GM23248 (cell line): ENCODE measurements around the gene TMEM169.

Experiments
- EZH2 ChIP-seq: fragments of 200-600 bp; sonication (generic); IDR thresholded peaks from 2 replicates; pipeline ENCODE4 v1.6.1; 2018; ENCODE audit warnings: antibody characterized with exemption, mild to moderate bottlenecking; ENCODE audit not compliant: insufficient read depth, poor library complexity, severe bottlenecking
- EZH2phosphoT487 ChIP-seq: fragments of 200-600 bp; sonication (generic); IDR thresholded peaks from 2 replicates; pipeline ENCODE4 v1.6.1; 2018; ENCODE audit warnings: antibody characterized with exemption, moderate library complexity, mild to moderate bottlenecking, low read depth; ENCODE audit not compliant: insufficient read depth

DNA sequence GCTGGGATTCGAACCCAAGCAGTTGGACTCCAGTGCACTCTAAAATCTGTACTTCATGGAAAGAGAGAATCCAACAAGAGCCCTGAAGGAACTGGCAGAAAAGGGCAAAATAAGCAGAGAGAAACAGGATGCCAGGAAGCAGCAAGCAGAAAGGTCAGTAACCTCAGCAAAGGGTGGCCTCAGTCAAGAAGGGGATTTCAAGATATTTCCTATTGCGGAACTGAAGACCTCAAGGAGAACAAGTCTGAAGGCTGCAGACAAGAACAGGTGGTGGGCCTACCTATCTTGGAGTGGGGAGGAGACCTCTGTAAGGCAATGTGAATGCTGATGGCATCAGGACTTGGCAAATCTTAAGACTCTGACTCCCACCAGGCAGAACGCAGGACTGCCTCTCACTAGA lies 48.3 kb upstream of the TMEM169 start:
- TF ChIP-seq EZH2phosphoT487 (no peak), EZH2 (no peak)
